Neural crest cell (in vitro differentiated cells): ENCODE data around the gene SENP3. TPM values are rescaled to one million over a fixed set of nuclear protein-coding genes. Genes with fewer than 3 reads are reported as not detected.

Experiments
- DNase-seq: peaks from one replicate; pipeline ENCODE4 v3.0.0; 2021; ENCODE audit warnings: low read depth, mixed read lengths, low spot score
- H3K27ac Mint-ChIP-seq: one replicate; pipeline ENCODE4 v1.8.0; 2021; ENCODE audit warnings: mild to moderate bottlenecking, mixed read lengths; ENCODE audit not compliant: unreplicated experiment
- H3K27me3 Mint-ChIP-seq: 2 replicates; pipeline ENCODE4 v1.8.0; 2021; ENCODE audit warnings: low read depth, mild to moderate bottlenecking, mixed read lengths
- H3K36me3 Mint-ChIP-seq: 2 replicates; pipeline ENCODE4 v1.8.0; 2021; ENCODE audit warnings: low read depth, mild to moderate bottlenecking, mixed read lengths
- H3K4me1 Mint-ChIP-seq: 2 replicates; pipeline ENCODE4 v1.8.0; 2021; ENCODE audit warnings: mixed read lengths
- H3K4me3 Mint-ChIP-seq: one replicate; pipeline ENCODE4 v1.8.0; 2021; ENCODE audit warnings: mild to moderate bottlenecking, mixed read lengths
- H3K9me3 Mint-ChIP-seq: 2 replicates; pipeline ENCODE4 v1.8.0; 2021; ENCODE audit warnings: mixed read lengths
- CTCF ChIP-seq: fragments of 200-600 bp; sonication (generic); conservative IDR thresholded peaks from 2 replicates; pipeline ENCODE4 v1.5.0; 2021; ENCODE audit warnings: antibody characterized with exemption, mild to moderate bottlenecking
- total RNA-seq: library from RNA; stranded (reverse); gene quantifications from 2 replicates; pipeline ENCODE4 v1.2.1, GENCODE V29; 2021

SENP3 gene
- total RNA-seq, 1 donor from 2014 or later: 83.7 TPM

DNA sequence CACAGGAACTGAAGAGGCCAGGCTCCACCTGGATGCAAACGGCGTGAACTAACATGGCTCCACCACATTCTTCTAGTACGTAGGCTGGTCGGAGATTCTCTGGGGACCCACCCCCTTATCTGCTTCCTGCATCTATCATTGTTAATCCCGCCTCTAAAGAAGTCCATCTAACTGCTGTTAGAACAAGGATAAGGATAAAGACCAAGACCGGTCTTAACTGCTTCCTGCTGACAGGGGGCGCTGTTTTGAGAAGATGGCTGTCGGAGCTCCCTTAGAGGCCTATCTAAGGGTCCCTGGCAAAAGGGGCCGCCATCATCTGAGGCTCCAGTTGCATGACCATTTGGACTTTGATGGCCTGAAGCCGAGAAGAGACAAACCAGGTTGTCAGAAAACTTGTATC lies 38.7 kb upstream of the SENP3 start:
- no peaks in the 10 kb centered on the region for H3K4me1 Mint-ChIP-seq
- no peak overlapping the region for H3K27ac Mint-ChIP-seq
- H3K27me3 Mint-ChIP-seq: peaks cover 5% of the 10 kb centered on the region
- peak; percentile 54 for TF ChIP-seq CTCF
- H3K4me3 Mint-ChIP-seq: no peak overlapping the region
- DNase-seq: peak; percentile 9
- H3K36me3 Mint-ChIP-seq: peaks cover 8% of the 10 kb centered on the region
- peaks cover 5% of the 10 kb centered on the region for H3K9me3 Mint-ChIP-seq

DNA sequence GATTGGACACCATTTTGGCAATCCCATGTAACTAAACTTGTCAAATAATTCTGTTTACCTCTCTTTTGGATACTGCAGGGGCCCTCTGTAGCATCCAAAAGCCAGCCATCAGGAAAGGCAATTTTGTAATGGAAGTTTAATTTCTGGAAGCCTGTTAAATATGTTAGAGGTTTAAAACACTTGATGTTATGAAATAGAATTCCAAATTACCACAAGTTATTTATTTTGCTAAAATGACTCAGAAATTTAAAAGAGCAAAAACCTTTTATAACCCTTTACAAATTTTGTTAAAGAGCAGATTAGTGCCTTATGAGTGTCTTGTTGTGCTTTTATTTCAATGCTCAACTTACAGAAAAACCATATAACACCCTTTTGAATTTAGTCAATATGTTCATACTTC lies 32.9 kb upstream of the SENP3 start:
- no peak for TF ChIP-seq CTCF
- no peaks in the 10 kb centered on the region for H3K4me1 Mint-ChIP-seq
- H3K36me3 Mint-ChIP-seq: peaks cover 15% of the 10 kb centered on the region
- H3K27ac Mint-ChIP-seq: no peak overlapping the region
- peaks cover 5% of the 10 kb centered on the region for H3K27me3 Mint-ChIP-seq
- no peak overlapping the region for H3K4me3 Mint-ChIP-seq
- peaks cover 14% of the 10 kb centered on the region for H3K9me3 Mint-ChIP-seq
- no peak for DNase-seq

DNA sequence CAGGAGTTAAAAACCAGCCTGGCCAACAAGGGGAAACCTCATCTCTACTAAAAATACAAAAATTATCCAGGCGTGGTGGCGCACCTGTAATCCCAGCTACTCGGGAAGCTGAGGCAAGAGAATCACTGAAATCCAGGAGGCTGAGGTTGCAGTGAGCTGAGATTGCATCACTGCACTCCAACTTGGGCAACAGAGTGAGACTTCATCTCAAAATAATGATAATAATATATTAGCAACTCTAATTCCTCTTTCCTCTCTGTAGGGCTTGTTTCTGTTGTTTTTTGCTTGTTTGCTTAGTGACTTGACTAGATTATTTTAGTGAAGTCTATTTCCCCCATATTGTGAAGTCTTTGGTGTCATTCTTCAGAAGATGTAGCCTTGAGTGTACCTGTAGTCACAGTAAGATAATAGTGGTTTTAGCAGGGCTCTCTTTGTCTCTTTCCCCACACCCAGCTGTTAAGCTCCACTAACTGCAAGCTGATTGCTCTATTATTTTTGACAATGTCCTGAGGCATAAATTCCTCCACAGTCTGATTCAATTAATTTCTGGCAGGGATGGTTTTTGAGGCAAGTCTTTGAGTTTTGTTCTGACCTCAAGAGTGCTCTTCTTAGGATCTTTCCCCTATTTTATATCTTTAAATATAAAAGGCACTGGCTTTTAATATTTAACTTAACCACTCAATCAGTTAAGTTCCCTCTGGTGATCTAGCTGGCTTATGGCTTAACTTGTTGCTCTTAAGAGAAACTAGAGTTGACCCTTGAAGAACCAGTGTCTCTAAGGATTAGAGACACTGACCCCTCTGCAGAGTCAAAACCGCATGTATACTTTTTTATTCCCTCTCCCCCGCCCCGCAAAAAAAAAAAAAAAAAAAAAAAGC lies 31.5 kb upstream of the SENP3 start:
- no peak overlapping the region for H3K4me3 Mint-ChIP-seq
- peaks cover 4% of the 10 kb centered on the region for H3K27me3 Mint-ChIP-seq
- TF ChIP-seq CTCF: no peak
- no peaks in the 10 kb centered on the region for H3K4me1 Mint-ChIP-seq
- no peak overlapping the region for H3K27ac Mint-ChIP-seq
- peaks cover 14% of the 10 kb centered on the region for H3K9me3 Mint-ChIP-seq
- H3K36me3 Mint-ChIP-seq: peaks cover 19% of the 10 kb centered on the region
- DNase-seq: no peak

DNA sequence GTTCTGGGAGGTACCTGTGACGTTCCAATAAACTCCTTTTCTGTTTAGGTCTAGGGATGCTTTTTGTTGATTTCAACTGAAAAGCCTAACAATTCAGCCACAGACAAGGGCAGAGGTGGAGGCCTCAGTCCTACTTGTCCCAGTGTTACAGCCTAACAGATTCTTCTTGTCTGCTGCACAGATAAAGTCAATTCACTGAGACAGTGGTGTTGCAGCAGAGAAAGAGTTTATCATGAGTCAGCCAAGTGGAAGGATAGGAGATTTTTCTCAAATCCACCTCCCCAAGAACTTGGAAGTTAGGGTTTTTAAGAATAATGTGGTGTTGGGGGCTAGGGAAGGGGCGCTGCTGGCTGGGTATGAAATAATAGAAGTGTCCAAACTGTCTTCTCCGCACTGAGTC lies 23.7 kb upstream of the SENP3 start:
- peaks cover 7% of the 10 kb centered on the region for H3K9me3 Mint-ChIP-seq
- no peak for DNase-seq
- TF ChIP-seq CTCF: no peak
- H3K4me3 Mint-ChIP-seq: no peak overlapping the region
- no peaks in the 10 kb centered on the region for H3K4me1 Mint-ChIP-seq
- H3K27me3 Mint-ChIP-seq: peaks cover under 1% of the 10 kb centered on the region
- H3K27ac Mint-ChIP-seq: no peak overlapping the region
- peaks cover 8% of the 10 kb centered on the region for H3K36me3 Mint-ChIP-seq

- Mint-ChIP-seq H3K4me3 (no peak overlapping the region), H3K36me3 (peaks cover 8% of the 10 kb centered on the region), H3K27ac (no peak overlapping the region), H3K9me3 (peaks cover 7% of the 10 kb centered on the region), H3K4me1 (no peaks in the 10 kb centered on the region), H3K27me3 (peaks cover 10% of the 10 kb centered on the region)
- no peak for TF ChIP-seq CTCF
- DNase-seq: no peak
Observed at GRCh38 chr17:7538891-7539545, 22.7 kb upstream of the SENP3 start.
